NOMO-1 treated with DMSO at 0.1 percent for 48 hours (cell line): ENCODE results near the gene RSRP1.
A peak's percentile ranks its signal among the peaks of the same experiment; 100 is the strongest.

Experiments used
- DNase-seq: peaks from one replicate; lab custom pipeline; 2025; ENCODE audit not compliant: unreplicated experiment; lab: John Stamatoyannopoulos, UW

RSRP1 gene

DNA sequence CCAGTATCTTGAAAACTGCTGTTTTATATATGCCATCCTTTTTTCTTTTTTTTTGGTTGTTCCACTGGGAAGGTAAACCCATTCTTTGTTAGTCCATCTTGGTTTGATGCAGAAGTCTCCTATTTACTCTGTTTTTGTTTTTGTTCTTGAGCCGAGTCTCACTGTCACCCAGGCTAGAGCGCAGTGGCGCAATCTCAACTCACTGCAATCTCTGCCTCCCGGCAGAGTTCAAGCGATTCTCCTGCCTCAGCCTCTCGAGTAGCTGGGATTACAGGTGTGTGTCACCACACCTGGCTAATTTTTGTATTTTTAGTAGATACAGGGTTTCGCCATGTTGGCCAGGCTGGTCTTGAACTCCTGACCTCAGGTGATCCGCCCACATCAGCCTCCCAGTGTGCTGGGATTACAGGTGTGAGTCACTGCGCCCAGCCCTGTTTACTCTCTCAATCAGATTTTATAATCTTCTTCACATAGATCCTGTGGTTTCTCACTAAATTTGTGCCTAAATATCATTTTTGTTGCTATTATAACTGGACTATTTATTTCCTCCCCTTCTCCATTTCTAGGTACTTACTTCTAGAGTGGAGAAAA, 27.5 kb downstream of the RSRP1 start:
- no peak for DNase-seq

DNA sequence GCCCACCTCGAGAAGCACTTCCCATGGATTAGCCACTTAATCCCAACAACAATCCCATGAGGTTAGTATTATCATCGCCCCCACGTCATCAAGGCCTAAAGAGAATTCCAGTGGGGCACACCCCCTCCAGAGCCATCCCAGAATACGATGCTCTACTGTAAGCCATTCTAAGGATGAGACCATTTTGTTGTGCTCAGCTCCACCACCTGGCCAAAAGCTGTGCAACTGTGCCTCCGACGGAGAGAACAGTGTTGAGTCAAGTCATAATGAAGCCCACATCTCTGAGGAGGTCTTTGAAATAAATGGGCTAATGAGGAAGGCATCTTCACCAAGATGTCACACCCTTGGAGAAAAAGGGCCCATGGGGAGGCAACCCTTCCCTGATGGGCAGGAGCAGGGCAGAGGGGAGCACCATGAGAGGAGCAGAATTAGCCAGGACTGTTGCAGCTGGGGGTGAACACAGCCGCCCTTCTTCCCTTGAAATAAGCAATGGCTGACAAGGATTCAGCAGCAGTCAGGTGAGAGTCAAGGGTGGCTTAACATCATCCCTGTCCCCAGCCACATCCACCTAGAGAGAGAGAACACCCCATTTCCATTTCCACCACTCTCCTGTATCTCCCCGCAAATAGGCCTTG, 29.5 kb downstream of the RSRP1 start:
- no peak for DNase-seq

DNA sequence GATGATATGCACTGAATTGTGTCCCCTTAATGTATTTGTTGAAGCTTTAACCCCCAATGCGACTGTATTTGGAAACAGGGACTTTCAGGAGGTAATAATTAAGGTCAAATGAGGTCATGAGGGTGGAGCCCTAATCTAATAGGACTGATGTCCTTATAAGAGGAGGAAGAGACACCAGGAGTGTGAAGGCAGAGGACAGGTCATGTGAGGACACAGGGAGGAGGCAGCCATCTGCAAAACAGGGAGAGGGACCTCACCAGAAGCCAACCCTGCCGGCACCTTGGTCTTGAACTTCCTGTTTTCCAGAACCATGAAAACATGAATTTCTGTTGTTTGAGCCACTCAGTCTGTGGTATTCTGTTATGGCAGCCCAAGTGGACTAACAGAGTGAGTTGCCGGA, 30.2 kb downstream of the RSRP1 start:
- no peak for DNase-seq

DNA sequence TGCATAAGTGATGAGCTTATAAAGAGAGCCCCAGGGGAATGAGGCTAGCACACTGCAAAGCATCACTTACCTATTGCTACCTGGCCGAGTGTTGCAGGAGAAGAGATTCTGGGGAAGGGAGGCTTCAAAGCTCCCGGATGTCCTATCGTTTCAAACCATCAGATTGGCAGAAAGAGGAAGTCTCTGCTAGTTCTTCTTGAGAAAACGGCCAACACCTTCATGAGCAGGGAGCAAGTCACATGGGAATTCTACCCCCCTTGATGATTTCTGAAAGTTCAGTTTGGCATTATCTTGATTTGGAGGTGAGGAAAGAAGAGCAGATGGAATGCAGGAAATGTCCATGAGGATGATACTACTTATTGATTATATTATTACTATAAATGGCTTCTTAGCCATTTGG, 31.1 kb downstream of the RSRP1 start:
- peak; percentile 28 for DNase-seq

DNA sequence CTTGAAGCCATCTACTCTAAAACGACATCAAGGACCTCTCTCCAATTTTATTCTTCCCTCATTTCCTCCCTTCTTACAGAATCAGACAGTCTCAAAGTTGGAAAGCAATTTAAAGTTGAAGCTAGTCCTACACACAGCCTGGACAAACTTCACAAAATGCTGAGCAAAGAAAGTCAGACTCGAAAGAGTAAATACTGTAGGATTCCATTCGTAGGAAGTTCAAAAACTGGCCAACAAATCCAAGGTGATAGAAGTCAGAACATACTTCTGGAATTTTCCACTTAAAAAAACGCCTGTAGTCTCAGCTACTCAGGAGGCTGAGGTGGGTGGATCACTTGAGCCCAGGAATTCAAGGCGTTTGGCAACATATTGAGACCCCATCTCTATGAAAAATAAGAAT, 34.5 kb downstream of the RSRP1 start:
- no peak for DNase-seq

DNA sequence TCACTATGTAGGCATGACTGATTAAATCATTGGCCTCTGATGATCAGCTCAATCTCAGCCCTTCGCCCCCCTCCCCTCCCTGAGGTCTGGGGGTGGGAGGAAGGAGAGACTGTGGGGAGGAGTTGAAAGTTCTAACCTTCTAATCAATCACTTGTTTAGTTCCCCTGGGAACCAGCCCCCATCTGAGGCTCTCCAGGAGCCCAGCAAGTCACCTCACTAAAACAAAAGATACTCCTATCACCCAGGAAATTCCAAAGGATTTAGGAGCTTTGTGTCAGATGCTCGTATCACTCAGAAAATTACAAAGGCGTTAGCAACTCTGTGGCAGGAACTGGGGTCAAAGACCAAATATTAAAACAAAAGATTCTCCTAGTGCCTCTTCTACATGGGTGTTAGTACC, 36.5 kb downstream of the RSRP1 start:
- DNase-seq, result no peak

DNA sequence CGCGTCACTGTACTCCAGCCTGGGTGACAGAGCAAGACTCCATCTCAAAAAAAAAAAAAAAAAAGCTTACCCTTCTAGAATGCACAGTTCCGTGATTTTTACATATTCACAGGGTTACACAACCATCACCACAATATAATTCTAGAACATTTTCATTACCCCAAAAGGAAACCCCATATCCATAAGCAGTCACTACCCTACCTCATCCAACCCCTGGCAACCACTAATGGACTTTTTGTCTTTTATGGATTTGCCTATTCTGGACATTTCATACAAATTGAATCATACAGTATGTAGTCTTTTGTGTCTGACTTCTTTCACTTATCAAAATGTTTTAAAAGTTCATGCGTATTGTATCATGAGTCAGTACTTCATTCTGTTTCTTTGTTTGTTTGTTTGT, 37.7 kb downstream of the RSRP1 start:
- peak; percentile 54 for DNase-seq

DNA sequence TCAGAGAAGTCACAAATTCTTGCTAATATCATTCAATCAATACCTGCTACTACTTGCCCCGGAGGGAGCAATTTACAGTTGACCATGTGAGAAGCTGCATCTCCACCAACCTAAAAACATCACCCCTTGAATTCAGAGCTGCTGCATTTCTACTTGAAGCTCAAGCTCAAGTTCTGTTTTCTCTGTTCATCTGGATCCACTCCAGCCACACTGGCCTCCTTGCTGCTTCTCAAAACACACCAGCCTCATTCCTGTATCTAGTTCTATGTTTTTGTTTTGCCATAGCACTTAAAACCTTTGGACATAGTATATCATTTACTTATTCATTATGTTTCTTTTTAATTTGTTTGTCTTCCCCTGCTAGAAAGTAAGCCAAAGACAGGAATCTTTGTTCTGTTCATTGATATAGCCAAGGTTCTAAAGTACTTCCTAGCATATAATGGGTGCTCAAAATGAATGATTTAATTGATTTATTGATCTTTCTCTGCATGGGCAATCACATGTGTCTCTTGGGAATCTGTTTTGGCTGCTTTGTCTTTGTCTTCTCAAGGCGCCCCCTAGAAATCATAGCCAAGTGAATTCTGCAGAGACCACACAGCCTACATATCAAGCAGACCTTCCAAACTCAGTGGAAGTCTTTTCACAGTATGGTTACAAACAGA, 38.6 kb downstream of the RSRP1 start:
- no peak for DNase-seq

DNA sequence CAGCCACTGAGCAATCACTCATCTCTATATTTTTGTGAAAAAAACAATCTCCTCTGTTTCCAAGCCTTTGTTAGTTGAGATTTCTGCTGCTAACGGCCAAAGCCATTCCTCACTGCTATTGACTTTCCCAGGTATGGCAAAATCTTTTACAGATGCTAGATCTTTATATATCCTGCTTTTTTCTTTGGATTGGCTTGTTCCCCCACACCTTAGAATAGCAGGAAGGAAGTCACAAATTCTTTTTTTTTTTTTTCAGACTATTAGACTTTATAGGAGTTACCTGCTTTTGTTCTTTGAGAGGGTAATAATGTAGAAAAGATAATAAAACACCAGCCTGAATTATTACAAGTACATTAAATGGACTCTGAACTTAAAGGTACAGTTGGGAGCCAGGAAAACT, 39.2 kb downstream of the RSRP1 start:
- no peak for DNase-seq

DNA sequence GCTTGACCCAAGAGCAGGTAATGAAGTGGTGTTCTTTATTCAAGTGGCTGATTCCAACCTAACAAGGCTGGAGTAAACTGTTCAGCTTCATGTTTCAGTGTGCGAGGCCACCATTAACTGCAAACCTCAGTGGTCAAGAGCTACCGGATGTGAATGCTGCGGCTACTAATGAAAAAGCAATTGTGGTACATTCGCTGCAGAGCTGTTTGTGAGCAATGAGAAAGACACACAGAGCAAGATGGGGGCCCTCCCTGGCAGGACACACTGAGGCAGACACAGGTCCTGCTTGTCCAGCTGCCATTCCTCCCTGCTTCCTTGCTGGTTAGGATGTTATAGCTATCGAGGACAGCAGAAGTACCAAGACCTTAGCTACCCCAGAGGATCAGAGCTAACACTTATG, 41.1 kb downstream of the RSRP1 start:
- no peak for DNase-seq

DNA sequence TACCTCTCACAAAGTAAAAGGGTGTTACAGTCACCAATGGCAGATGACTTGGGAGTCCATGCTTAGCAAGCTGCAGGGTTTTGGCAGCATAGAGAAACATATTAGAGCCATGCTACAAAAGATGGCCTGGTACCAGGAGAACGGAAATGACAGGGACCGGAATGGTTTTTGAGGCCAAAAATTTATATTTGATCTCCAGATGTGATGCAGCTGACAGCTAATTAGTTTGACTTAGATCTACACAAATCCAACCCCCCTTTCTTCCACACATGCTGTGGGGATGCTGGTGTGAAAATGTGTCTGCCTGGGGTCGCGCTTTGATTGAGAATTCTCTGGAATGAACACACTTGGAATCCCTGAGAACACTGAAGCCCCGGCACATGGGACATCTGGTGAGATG, 41.5 kb downstream of the RSRP1 start:
- DNase-seq, result no peak

DNA sequence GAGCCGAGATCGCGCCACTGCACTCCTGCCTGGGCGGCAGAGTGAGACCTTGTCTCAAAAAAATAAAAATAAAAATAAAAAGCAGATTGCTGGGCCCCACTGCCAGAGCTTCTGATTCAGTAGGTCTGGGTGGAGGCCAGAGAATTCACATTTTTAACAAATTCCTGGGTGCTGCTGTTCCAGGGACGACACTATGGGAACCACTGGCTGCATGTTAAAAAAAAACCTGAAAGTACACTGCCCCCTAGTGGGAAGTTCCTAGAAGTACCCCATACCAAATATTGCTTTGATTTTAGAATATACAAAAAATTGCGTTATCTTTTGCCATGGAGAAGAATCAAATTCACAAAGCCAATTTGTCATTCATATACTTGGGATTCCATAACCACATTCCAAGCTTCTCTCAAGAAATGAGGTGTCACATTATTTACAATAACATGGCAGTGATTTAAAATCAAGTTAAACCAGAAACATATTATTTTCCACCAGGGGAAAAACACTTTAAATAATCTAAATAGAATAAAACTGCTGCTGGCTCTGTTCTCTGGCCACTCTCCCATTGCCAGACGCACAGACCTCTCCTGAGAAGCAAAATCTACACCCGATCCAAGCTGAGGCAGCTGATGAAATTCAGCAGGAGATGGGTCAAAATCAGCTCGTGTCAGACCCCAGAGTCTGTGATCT, 42.3 kb downstream of the RSRP1 start:
- DNase-seq, result peak; percentile 57

DNA sequence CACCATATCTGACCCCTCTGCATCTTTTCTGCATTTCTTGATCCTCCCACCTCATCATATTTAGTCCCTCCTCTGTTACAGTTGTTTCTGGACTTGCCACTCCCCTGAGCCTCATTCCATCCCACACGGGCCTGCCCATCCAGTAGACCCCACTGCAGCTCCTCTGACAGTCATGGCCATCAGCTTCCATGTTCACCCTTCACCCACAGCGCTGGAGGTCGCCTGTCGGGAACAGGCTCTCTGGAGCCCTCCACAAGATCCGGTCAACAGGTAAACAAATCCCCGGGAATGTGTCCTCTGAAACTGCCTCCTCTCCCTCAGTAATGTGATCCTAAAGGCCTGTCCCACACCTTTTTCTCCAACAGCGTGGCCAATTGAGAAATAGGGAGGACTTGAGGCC, 46.2 kb downstream of the RSRP1 start:
- no peak for DNase-seq

DNA sequence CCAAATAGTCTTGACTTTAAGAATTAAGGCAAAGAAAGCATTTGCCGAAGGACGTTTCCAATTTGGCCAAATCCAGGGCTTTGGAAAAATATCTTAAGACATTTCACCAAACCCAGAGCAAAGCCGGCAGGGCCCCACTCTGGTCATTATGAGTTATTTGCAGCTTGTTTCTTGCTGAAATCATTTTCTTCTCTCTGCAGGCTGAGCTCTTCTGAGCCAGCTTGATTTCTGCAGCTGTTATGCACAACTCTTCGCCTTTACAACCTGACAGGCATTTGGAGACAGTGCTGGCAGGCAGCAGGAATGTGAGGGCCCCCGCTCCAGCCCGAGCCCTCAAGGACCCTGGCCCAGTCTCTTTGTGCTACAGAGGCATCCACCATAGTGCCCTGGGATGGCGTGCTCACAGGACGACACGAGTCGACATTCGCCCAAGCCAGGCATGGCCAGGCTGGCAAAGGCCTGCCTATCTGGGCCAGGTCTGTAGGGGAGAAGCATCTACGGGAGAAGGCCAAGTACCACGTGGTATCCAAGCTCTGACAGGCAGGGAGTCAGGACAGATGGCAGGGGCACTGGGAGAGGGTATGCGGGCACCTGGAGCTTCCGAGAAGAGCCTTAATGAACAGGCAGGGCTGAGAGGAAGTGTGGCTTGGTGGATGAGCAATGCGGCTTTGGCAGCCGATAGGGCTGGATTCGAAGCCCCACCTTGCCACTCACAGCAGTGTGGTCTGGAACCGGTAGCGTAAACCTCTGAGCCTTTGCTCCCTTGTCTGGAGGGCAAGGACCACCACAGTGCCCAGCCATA, 47.2 kb downstream of the RSRP1 start:
- DNase-seq, result no peak

DNA sequence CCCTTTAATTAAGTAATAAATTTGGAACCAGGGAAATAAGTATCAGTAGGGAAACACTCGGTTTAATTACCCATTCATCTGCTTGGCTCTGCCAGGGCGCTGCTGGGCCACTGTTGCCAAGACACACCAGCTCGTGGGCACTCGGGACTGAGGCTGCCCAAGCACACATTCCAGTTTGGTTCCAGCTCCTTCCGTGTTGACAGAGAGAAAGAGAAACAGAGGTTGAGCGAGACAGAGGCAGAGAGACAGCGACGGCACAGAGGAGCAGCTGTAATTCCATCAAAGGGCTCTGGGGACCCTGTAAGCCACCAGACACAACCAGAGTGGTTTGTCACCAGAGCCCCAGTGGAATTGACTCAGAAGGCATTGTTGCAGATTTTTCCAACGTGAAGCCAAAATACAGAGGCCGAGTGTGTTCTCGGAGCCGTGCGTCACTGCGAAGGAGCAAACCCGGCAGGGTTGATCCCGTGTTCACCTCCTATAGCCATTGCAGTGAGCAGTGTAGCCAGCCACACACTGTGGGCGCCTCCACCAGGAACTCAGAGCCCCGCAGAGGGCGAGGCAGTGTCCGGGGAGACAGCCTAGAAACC, 48.5 kb downstream of the RSRP1 start:
- no peak for DNase-seq

DNA sequence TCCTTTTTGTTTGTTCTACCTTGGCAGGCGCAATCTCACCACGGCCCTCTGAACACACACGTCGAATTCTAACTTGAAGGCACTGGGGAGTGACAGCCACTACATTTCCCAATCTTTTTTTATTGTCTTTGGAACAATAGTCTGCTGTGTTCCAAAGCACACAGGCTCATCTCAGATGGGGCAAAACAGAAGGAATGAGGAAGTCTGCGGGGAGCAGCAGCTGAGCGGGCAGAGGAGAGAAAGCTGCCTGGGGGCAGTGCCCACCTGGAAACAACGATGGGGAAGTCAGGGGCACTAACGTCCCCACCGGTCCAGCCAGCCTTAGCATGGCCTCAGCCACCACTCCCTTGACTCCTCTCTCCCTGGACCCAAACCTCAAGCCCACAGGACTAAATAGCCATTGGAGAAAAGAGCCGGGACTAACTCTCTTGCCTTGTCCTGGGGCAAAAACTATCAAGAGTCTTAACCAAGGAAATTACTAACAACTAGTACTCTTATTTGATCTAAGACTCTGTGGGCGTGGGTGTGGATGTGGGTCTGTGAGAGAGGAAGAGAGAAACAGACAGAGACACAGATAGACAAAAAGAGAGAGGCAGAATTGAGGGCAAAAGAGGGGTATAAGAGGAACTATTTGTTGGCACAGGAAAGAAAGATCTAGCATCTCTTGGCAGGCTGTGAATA, 49.1 kb downstream of the RSRP1 start:
- DNase-seq, result peak; percentile 13

DNA sequence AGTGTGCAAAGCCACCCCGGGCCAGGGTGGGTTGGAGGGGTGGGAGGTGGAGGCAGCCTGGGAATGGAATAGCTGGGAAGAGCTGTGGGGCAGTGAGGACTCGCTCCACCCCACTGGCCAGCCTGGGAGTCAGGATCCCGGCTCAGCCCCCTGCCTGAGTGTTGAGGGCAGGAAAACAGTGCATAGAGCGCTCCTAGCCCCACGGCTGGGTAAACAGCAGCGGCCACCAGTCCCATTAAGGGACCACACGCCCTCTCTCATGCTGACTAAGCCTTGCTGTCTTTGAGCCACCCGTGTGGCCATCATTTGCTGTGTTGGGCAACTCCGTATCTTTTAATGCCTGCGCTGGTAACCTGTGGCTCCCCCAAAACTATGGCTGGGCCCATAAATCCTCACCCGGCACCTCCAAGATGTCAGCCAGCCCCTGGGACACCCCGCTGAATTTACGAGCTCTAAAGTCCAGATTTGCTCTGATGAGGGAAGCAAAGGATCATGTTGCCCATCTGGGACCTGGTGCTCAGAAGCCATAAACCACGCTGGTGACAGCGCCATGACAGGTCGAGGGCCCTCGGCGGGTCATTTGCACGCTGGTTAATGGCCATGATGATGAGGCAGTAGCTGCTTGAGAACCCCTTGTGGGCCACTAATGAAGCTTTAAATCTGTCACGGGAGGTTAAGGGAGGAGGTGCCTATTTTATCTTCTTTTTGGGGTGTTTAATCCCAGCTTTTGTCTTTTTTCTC, 49.8 kb downstream of the RSRP1 start:
- DNase-seq, result no peak

DNA sequence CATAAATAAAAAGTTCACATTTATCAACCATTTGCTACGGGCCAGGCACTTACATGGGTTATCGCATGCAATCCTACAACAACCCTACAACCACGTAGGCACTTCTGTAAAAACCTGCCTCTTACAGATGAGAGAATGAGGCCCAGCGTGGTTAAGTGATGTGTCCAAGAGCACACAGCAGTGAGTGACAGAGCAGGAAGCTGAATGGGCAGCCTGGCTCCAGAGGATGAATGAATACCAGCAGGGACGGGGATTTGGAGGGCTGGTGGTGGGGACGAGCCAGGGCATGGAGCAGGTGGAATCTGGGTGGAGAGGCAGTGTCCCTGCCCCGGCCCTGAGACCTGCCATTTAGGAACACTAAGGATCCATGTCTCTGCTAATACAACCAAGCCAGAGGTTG, 50.4 kb downstream of the RSRP1 start:
- DNase-seq, result no peak

DNA sequence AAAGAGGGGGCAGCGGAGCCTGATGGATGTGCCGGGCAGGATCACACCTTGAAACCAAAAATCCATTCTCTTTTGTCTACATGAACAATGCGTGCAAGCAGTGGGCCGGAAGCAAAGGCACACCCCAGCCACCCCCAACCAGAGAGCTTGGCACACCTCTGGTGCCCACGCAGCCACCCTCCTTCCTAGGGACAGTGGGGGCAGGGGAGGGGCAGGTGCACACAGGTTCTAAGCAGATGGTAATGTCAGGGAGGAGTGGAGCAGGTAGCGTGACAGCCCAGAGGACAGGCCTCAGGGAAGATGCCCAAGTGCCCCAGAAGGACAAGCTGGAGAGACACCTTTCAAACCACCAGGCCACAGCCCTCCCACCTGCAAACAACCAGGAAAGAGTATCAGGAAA, 51.4 kb downstream of the RSRP1 start:
- DNase-seq, result no peak

DNA sequence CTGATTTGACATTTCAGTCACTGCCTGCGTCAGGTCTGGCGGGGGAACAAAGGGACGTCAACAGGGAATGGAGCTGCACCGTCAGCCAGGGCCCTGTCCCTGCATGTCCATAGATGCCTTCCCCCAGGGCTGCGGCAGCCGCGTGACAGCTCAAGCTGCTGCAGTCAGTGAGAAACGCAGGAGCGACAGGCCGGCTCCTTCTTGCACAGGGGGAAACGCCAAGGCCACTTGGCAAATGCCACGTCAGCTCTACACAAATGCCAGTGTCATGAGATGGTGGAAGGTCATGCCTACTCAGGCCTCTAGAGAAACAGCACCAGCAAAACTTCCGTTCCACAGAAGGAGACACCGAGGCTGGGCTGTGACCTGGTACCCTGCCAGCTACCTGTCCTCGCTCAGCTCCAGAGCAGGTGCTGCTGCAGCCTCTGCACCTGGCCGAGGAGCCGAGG, 52.7 kb downstream of the RSRP1 start:
- no peak for DNase-seq
